Measurements from ENCODE around the gene KCND1.

The KCND1 gene

DNA sequence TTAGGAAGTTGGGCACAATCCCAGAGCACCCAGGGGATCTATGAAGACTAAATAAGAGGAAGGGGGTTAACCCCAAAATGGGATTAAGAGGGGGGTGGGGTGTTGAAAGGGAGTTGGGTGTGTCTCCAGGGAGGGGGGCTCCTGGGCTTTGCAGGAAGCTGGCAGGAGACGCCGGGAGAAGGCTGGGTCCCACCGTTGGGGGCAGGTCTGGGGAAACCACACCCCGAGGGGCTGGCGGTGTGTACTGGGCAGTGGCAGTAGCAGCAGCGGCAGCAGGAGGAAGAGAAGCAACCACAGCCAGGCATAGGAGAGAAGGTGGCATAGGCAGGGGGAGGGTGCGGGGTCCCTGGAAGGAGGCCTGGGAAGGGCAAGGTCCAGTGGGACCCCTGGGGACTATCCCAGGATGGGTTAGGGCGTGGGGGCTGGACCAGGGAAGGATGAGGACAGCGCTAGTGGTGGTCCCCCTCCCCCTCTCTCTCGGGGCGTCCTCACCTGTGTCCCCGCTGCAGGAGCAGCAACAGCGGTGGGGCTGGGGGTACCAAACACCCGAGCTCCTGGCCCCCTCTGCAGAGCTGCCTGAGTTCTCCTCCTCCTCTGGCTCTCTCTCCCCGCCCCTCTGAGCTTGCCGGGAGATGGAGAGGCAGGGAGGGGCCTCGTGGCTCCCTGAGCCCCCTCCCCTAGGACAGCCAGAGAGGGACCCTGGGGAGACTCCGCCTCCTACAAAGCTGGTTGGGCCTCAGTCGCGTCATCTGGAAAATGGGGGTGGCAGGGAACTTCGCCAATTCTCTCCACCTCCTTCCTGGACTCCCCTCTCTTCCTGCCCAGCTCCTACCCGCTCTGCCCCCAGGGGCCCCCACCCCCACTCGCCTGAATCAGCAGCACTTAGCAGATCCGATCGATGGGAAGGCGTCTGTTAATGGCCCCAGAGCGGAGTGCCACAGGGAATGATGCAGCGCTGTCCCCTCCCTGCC is at the start of gene KCND1:
KCND1 (minus strand) TSS at position 596 of the 971 bp plus-strand sequence. CDS start 1,573 bp downstream, outside the sequence.
- Mint-ChIP-seq H3K9me3 (no peaks in the 10 kb centered on the region), H3K4me3 (peak within 1 kb of the TSS; percentile 17), H3K27ac (no peak within 1 kb of the TSS), H3K27me3 (ENCODE audit: low read depth) (no peaks in the 10 kb centered on the region), H3K4me1 (ENCODE audit: low read depth) (peaks cover 22% of the 10 kb centered on the region), H3K36me3 (ENCODE audit: low read depth) (peaks cover 17% of the 10 kb centered on the region)

DNA sequence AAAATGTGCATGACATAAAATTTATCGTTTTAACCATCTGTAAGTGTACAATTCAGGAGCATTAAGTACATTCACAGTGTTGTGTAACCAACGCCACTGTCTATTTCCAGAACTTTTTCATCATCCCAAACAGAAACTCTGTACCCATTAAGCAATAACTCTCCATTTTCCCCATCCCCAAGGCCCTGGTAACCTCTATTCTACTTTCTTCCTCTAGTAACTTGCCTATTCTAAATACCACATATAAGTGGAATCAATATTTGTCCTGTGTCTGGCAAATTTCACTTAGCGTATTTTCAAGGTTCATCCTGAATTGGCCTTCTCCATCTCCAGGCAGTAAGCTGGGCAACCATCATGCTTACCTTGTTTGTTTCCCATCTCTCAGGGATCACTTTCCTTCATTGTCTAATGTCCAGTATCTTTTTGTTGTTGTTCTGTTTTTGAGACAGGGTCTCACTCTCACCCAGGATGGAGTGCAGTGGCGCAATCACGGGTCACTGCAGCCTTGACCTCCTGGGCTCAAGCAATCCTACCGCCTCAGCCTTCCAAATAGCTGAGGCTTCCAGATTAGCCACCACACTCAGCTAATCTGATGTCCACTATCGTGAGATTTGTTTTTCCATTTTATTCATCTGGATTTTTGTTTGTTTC is 48.1 kb upstream of the KCND1 start:
- Mint-ChIP-seq H3K4me1 (ENCODE audit: low read depth) (peaks cover 2% of the 10 kb centered on the region), H3K4me3 (no peak overlapping the region), H3K27ac (no peak overlapping the region), H3K9me3 (no peaks in the 10 kb centered on the region), H3K27me3 (ENCODE audit: low read depth) (no peaks in the 10 kb centered on the region), H3K36me3 (ENCODE audit: low read depth) (peaks cover 6% of the 10 kb centered on the region)

DNA sequence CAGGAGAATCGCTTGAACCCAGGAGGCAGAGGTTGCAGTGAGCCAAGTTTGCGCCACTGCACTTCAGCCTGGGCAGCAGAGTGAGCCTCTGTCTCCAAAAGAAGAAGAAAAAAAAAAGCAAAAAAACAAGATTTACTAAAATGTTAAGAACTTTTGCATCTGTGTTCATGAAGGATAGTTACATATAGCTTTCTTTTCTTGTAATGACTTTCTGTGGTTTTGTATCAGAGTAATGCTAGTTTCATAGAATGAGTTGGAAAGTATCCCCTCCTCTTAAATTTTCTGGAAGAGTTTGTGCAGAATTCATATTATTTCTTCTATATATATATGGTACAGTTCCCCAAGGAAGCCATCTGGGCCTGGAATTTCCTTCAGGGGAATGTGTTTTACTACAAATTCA is 47.4 kb upstream of the KCND1 start:
- Mint-ChIP-seq H3K27me3 (ENCODE audit: low read depth) (no peaks in the 10 kb centered on the region), H3K4me3 (no peak overlapping the region), H3K9me3 (no peaks in the 10 kb centered on the region), H3K4me1 (ENCODE audit: low read depth) (peaks cover 2% of the 10 kb centered on the region), H3K27ac (no peak overlapping the region), H3K36me3 (ENCODE audit: low read depth) (no peaks in the 10 kb centered on the region)

DNA sequence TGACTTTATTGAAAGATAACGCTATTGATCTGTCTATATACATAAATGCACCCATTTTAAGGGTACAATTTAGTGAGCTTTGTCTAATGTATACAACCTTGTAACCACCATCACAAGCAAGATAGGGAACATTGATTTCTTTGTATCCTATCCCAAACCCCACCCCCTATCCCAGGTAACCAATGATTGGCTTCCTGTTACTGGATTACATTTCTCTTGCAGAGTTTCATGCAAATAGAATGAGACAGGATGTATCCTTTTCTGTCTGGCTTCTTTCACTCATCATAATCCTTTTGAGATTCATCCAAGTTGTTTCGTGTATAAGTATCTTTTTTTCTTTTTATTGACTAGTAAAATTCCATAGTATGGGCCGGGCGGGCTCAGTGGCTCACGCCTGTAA is 32.1 kb upstream of the KCND1 start:
- Mint-ChIP-seq H3K4me3 (peak overlapping the region; percentile 46), H3K9me3 (no peaks in the 10 kb centered on the region), H3K27me3 (ENCODE audit: low read depth) (no peaks in the 10 kb centered on the region), H3K36me3 (ENCODE audit: low read depth) (peaks cover 11% of the 10 kb centered on the region), H3K4me1 (ENCODE audit: low read depth) (peaks cover 13% of the 10 kb centered on the region), H3K27ac (peak overlapping the region; percentile 55)

DNA sequence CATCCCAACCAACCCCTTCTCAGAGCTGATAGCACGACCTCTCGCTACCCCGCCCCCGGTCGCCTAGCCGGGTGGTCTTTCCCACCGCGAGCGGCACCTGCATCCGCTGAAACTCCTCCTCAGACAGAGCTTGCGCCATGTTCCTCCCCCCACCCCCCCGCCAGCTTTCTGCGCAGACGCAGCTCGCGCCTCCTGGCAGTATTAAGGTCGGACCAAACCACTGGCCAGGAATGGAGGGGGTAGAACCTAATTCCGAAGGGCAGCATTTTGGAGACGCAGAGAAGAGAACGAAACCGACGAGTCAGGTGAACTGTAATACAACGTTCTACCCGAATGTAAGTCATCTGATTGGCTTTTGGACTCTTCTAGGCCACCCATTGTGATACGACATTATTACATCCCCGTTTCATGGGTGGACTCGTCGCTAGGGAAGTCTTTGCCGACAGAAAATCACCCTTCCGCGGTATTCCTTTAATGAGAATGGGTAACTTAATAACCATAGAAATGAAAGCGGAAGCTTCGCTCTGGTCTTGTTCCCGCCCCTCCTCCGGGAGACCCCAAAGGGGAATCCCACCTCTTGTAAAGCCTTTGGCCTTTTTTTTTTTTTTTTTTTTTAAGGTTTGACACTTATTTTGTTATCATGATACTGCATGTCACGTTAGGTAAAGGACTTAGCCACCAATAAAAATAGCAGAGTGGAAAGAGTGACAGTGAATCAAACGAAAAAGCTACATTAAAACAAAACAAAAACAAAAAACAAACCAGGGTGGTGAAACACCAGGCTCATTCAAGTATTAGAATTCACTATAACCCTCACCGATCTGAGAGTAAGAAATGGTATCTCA is 30.7 kb upstream of the KCND1 start, which contains the start of gene GRIPAP1:
GRIPAP1 (minus strand) TSS at position 174 of the 845 bp plus-strand sequence; CDS start at position 139, 35 bp downstream.
- H3K36me3 Mint-ChIP-seq (ENCODE audit: low read depth), result peaks cover 23% of the 10 kb centered on the region
- peak within 1 kb of the TSS; percentile 100 for H3K4me3 Mint-ChIP-seq
- H3K27me3 Mint-ChIP-seq (ENCODE audit: low read depth), result no peaks in the 10 kb centered on the region
- peak within 1 kb of the TSS; percentile 98 for H3K27ac Mint-ChIP-seq
- peaks cover 24% of the 10 kb centered on the region for H3K4me1 Mint-ChIP-seq (ENCODE audit: low read depth)
- no peaks in the 10 kb centered on the region for H3K9me3 Mint-ChIP-seq

DNA sequence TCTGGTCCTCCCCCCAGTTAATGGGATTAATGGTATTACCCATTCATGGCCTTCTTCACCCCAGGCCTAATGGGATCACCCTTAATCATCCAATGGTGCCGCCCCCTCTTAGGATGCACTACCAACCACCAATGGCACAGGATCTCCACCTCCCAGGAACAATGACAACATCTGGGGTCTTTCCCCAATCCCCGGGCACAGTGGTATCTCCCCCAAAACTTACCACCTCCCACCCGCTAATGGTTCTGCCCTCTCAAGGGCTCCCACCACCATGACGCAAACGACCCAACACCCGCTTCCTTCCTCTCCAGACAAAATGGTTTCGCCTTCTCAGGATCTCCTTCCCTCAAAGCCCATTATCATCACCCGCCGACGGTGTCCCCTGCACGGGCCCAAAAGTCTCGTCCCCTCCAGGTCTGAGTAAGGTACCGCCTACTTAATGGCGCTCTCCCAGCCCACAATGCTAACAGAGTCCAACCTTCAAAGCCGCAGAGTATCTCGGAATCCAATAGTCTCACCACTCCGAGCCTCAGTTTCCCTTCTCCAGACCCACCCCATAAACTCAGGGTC is 30.0 kb upstream of the KCND1 start:
- Mint-ChIP-seq H3K36me3 (ENCODE audit: low read depth) (peaks cover 30% of the 10 kb centered on the region), H3K4me1 (ENCODE audit: low read depth) (peaks cover 27% of the 10 kb centered on the region), H3K9me3 (no peaks in the 10 kb centered on the region), H3K27me3 (ENCODE audit: low read depth) (no peaks in the 10 kb centered on the region), H3K27ac (peak overlapping the region; percentile 98), H3K4me3 (peak overlapping the region; percentile 100)

DNA sequence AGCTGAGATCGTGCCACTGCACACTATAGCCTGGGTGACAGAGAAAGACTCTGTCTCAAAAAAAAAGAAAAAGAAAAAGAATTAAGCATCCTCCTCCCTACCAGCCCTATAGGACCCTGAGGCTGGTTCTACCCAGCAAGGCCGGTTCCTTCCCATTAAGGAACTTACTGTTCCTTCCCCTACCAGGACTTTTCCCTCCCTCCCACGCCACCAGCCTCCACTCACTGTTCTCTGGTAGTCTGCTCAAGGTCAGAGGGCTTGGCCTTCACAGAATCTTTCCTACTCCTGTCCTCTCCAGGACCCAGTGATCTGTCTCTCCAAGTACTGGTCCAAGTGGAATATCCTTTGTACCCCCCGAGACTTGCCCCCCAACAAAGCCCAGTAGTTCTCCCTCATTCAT is 29.0 kb upstream of the KCND1 start:
- peaks cover 27% of the 10 kb centered on the region for H3K4me1 Mint-ChIP-seq (ENCODE audit: low read depth)
- peaks cover 33% of the 10 kb centered on the region for H3K36me3 Mint-ChIP-seq (ENCODE audit: low read depth)

DNA sequence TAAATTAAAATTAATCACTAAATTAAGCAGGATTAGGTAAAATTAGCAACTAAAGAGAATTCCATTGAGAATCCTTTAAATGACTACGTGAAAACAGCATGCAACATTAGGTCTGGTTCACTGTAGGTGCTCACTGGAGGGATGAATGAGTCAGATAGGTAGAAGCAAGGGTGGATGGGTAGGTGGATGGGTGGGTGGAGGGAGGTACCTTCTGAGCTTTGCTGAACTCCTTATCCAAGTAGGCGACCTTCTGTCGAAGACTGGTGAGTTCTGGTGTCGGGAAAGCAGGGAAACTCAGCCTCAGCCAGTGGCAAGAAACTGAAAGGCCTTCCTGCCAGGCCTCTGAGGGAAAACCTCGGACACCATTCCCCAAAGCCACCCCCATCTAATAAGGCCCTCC is 27.4 kb upstream of the KCND1 start:
- H3K27me3 Mint-ChIP-seq (ENCODE audit: low read depth), result no peaks in the 10 kb centered on the region
- peaks cover 41% of the 10 kb centered on the region for H3K36me3 Mint-ChIP-seq (ENCODE audit: low read depth)
- H3K4me1 Mint-ChIP-seq (ENCODE audit: low read depth), result peaks cover 27% of the 10 kb centered on the region
- H3K9me3 Mint-ChIP-seq, result no peaks in the 10 kb centered on the region
- no peak overlapping the region for H3K27ac Mint-ChIP-seq
- no peak overlapping the region for H3K4me3 Mint-ChIP-seq

More for the DNA sequence above, 29.0 kb upstream of the KCND1 start:
- Mint-ChIP-seq H3K9me3 (no peaks in the 10 kb centered on the region), H3K27ac (peak overlapping the region; percentile 26), H3K4me3 (peak overlapping the region; percentile 100), H3K27me3 (ENCODE audit: low read depth) (no peaks in the 10 kb centered on the region)

DNA sequence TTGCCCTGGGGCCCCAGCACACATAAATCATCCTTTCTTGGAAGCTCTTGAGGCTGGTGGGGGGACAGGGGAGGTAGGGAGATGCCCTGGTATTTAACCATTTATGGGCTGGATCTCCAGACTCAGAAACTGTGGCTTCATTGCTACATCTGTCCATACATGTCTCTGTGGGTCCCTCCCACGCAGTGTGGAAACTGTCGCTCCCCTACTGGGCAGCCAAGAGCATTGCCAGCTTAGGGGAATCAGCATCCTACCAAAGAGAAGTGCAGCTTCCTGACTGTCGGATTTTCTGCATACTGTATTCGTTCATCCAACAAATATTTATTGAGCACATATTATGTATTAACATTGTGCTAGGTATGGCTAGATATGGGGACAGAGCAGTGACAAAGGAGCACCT is 26.7 kb upstream of the KCND1 start:
- Mint-ChIP-seq H3K4me1 (ENCODE audit: low read depth) (peaks cover 25% of the 10 kb centered on the region), H3K9me3 (no peaks in the 10 kb centered on the region), H3K27ac (no peak overlapping the region), H3K4me3 (no peak overlapping the region), H3K27me3 (ENCODE audit: low read depth) (no peaks in the 10 kb centered on the region), H3K36me3 (ENCODE audit: low read depth) (peaks cover 43% of the 10 kb centered on the region)

DNA sequence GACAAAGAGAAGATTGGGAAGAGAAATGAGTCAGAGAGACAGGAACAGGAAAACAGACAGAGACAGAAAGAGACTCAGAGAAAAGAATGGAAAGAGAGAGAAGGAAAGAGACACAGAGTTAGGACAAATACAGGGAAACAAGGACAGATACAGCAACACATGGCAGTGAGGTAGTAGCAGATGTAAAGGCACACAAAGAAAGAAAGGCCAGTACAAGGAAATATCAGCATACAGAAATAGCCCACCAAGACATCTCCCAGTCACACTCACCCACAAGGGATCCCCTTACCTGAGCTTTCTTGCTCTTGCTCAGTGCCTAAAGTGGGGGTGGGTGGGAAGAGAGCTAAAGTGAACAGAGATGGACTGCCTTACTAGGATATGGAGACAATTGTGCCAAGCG is 26.2 kb upstream of the KCND1 start:
- Mint-ChIP-seq H3K4me3 (no peak overlapping the region), H3K9me3 (no peaks in the 10 kb centered on the region), H3K27me3 (ENCODE audit: low read depth) (no peaks in the 10 kb centered on the region), H3K27ac (no peak overlapping the region), H3K4me1 (ENCODE audit: low read depth) (peaks cover 25% of the 10 kb centered on the region), H3K36me3 (ENCODE audit: low read depth) (peaks cover 46% of the 10 kb centered on the region)

DNA sequence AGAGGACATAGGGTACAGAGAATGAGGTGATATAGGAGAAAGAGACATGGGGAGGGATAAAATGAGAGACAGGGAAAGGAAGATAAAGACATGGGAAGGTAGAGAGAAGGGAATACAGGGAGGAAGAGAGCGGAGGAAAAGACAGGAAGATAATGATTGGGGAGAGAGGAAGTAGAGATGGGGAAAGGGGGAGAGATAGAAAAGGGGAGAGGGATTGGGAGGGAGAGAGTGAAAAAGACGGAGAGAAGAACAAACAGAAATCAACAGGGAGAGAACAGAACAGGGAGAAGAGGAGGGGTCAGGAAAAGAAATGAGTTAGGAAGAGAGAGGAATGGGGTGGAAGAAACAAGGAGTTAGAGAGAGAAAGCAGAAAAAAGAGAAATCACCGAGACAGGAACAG is 25.8 kb upstream of the KCND1 start:
- peaks cover 25% of the 10 kb centered on the region for H3K4me1 Mint-ChIP-seq (ENCODE audit: low read depth)
- peaks cover 49% of the 10 kb centered on the region for H3K36me3 Mint-ChIP-seq (ENCODE audit: low read depth)
- H3K27ac Mint-ChIP-seq, result no peak overlapping the region
- H3K4me3 Mint-ChIP-seq, result no peak overlapping the region
- H3K9me3 Mint-ChIP-seq, result no peaks in the 10 kb centered on the region
- H3K27me3 Mint-ChIP-seq (ENCODE audit: low read depth), result no peaks in the 10 kb centered on the region

DNA sequence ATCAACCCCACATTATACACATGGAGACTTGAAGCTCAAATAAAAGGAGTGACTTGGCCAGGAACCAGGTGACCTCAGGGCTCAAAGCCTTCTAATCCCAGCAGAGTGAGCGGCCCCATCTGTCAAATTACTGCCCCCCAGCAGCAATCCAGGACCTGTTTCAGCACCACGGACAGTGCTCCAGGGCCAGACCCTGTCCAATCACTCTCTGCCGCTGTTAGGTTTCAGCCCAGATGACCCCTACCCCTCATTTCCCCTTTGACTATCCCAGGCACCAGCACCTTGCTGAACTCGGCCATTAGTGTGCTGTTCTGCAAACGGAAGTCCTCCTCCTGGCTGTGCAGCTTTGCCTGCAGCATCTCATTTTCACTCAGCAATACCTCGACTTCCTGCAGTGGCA is 25.3 kb upstream of the KCND1 start:
- no peak overlapping the region for H3K4me3 Mint-ChIP-seq
- peaks cover 25% of the 10 kb centered on the region for H3K4me1 Mint-ChIP-seq (ENCODE audit: low read depth)
- H3K27ac Mint-ChIP-seq, result no peak overlapping the region
- H3K9me3 Mint-ChIP-seq, result no peaks in the 10 kb centered on the region
- peaks cover 50% of the 10 kb centered on the region for H3K36me3 Mint-ChIP-seq (ENCODE audit: low read depth)
- H3K27me3 Mint-ChIP-seq (ENCODE audit: low read depth), result no peaks in the 10 kb centered on the region

DNA sequence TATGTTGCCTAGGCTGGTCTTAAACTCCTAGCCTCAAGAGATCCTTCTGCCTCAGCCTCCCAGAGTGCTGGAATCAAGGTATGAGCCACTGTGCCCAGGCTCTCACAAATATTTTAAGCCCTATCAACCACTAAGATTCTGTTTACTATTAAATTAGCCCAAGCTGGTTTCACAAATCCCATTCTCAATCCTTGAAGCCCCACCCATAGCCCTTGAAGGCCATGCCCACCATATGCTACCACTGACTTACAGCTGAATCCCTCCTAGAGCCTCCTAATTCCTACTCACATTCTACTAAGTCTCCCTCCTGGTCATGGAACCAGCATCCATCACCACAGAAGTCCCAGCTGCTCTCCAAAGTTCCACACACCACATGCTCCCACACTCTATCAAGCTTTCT is 20.7 kb upstream of the KCND1 start:
- Mint-ChIP-seq H3K36me3 (ENCODE audit: low read depth) (peaks cover 41% of the 10 kb centered on the region), H3K27ac (no peak overlapping the region), H3K4me3 (no peak overlapping the region), H3K27me3 (ENCODE audit: low read depth) (no peaks in the 10 kb centered on the region), H3K9me3 (no peaks in the 10 kb centered on the region), H3K4me1 (ENCODE audit: low read depth) (peaks cover 4% of the 10 kb centered on the region)

DNA sequence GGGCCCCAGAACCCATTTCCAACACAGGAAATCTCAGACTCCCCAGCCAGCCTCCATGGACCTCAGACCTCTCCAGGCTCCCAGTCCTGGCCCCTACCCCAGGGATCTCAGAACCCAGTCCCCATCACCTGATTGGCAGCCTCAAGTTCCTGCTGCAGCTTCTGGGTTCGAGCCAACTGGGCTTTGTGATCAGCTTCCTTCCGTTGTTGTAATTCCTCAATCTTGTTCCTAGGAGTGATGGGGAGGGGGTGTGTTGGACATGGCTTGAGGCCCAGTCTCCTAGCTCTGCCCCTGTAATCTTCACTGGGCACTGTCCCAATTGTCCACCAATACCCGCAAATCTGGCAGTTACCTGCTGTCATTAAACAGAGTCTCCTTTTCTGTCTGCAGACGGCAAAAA is 17.8 kb upstream of the KCND1 start:
- Mint-ChIP-seq H3K36me3 (ENCODE audit: low read depth) (peaks cover 30% of the 10 kb centered on the region), H3K4me1 (ENCODE audit: low read depth) (no peaks in the 10 kb centered on the region), H3K4me3 (no peak overlapping the region)

More for the DNA sequence above, 17.8 kb upstream of the KCND1 start:
- no peaks in the 10 kb centered on the region for H3K9me3 Mint-ChIP-seq
- no peak overlapping the region for H3K27ac Mint-ChIP-seq
- H3K27me3 Mint-ChIP-seq (ENCODE audit: low read depth), result no peaks in the 10 kb centered on the region
